GM12873 (cell line): ENCODE results near the gene FOXF1.

ENCODE experiments used
- CTCF ChIP-seq: IDR thresholded peaks from 2 replicates; pipeline ENCODE4 v1.5.1; 2012; ENCODE audit warnings: low read depth, mild to moderate bottlenecking, moderate library complexity, low read length, control low read depth; ENCODE audit not compliant: insufficient read depth; ENCODE audit errors: missing control alignments

The FOXF1 gene

GRCh38 chr16:86492961-86493629, 17.2 kb upstream of the FOXF1 start:
- TF ChIP-seq CTCF = no peak

- no peak for TF ChIP-seq CTCF
These were observed 16.2 kb upstream of the FOXF1 start for GRCh38 chr16:86494039-86494564.

GRCh38 chr16:86494565-86495356, 15.6 kb upstream of the FOXF1 start:
- TF ChIP-seq CTCF = no peak

- no peak for TF ChIP-seq CTCF
These were observed 15.0 kb upstream of the FOXF1 start for GRCh38 chr16:86495357-86495701.

GRCh38 chr16:86495756-86496261, 14.5 kb upstream of the FOXF1 start:
- TF ChIP-seq CTCF = no peak

GRCh38 chr16:86496262-86496928, 13.9 kb upstream of the FOXF1 start:
- TF ChIP-seq CTCF = no peak
